Uterus (tissue), 4 donors: ENCODE data around the gene KLF7. TPM values are rescaled to one million over a fixed set of nuclear protein-coding genes. Genes with fewer than 3 reads are reported as not detected.

Experiments
- DNase-seq, 2 donors: peaks; one replicate each; pipeline ENCODE4 v3.0.0-alpha.2; 2019 to 2020
- H3K27ac ChIP-seq, 2 donors: fragments of 200-600 bp; sonication (generic); 1 replicate in 1 of 2; 2 replicates in 1 of 2; pipeline ENCODE4 v1.5.1; 2016 to 2018
- H3K27me3 ChIP-seq, 2 donors: fragments of 200-600 bp; sonication (generic); one replicate each; pipeline ENCODE4 v1.5.1; 2018 to 2019; ENCODE audit warnings: control low read depth in 1 of 2
- H3K36me3 ChIP-seq, 2 donors: fragments of 200-600 bp; sonication (generic); one replicate each; pipeline ENCODE4 v1.5.1; 2019; ENCODE audit warnings: control low read depth in 1 of 2
- H3K4me1 ChIP-seq, 2 donors: fragments of 200-600 bp; sonication (generic); one replicate each; pipeline ENCODE4 v1.5.1; 2018 to 2019; ENCODE audit warnings: control low read depth in 1 of 2
- H3K4me3 ChIP-seq, 2 donors: fragments of 200-600 bp; sonication (generic); 1 replicate in 1 of 2; 2 replicates in 1 of 2; pipeline ENCODE4 v1.5.1; 2018 to 2019; ENCODE audit warnings: mild to moderate bottlenecking in 1 of 2
- H3K9me3 ChIP-seq, 2 donors: fragments of 200-600 bp; sonication (generic); one replicate each; pipeline ENCODE4 v1.5.1; 2019; ENCODE audit warnings: control low read depth in 1 of 2
- POLR2A ChIP-seq, 2 donors: fragments of 450-650 bp; IDR thresholded peaks; one replicate each; pipeline ENCODE4 v1.6.1; 2016; ENCODE audit warnings: antibody characterized with exemption in 2 of 2, mild to moderate bottlenecking in 1 of 2, moderate library complexity in 1 of 2
- intact Hi-C: fragments of 100-400 bp; cut with DNase I; formaldehyde crosslinking; loops from one replicate; pipeline ENCODE4 v1.15.1; 2023; ENCODE audit warnings: low total_unique reads
- total RNA-seq, 4 donors: library from RNA; depleted of rRNA in 3 of 4; stranded (reverse); fragments of >200 nt in 3 of 4; gene quantifications; one replicate each; pipeline versions ENCODE4 v1.1.0 to v1.2.4, GENCODE V29; 2014 to 2023
- TF ChIP-seq, protein P1 (sequence below), 4 experiments: fragments of 200-600 bp in 2 of 4; fragments of 450-650 bp in 2 of 4; sonication (generic) in 2 of 4; IDR thresholded peaks; one replicate each; pipeline ENCODE4 v1.5.1; 2016 to 2019; ENCODE audit warnings: antibody characterized with exemption in 4 of 4, mild to moderate bottlenecking in 2 of 4, moderate library complexity in 1 of 4
- donor health status: DM: yes; HTN: yes; CAD: no.

The KLF7 gene
- total RNA-seq, 4 donors from 2014 or later: 20.9 to 96.0 (median 39.4) TPM

DNA sequence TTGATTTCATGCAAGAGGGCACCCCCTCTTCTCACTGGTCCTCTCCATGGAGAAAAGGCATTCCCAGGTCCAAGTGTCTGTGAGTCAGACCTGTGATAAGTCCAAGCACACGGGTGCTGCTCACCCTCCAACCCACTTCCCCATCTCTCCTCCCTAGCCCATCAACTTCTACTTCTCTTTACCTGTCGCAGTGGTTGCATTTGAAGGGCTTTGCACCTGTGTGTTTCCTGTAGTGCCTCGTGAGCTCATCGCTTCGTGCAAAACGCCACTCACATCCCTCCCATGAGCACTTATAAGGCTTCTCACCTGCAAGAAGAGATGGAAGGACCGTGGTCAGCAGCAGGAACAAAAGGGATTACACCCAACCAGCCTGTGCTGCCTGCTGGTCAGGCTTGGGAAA, 77.5 kb downstream of the KLF7 start:
- DNase-seq: no peak
- no peaks in the 10 kb centered on the region for H3K27me3 ChIP-seq
- intact Hi-C loops: no loop called here
- no peak overlapping the region for H3K4me3 ChIP-seq
- H3K36me3 ChIP-seq: no peaks in the 10 kb centered on the region
- no peaks in the 10 kb centered on the region for H3K9me3 ChIP-seq
- no peak overlapping the region for H3K27ac ChIP-seq
- no peaks in the 10 kb centered on the region for H3K4me1 ChIP-seq
- no peak for TF ChIP-seq POLR2A (IDR thresholded peaks at IDR 0.05)
- TF ChIP-seq, protein P1, sequence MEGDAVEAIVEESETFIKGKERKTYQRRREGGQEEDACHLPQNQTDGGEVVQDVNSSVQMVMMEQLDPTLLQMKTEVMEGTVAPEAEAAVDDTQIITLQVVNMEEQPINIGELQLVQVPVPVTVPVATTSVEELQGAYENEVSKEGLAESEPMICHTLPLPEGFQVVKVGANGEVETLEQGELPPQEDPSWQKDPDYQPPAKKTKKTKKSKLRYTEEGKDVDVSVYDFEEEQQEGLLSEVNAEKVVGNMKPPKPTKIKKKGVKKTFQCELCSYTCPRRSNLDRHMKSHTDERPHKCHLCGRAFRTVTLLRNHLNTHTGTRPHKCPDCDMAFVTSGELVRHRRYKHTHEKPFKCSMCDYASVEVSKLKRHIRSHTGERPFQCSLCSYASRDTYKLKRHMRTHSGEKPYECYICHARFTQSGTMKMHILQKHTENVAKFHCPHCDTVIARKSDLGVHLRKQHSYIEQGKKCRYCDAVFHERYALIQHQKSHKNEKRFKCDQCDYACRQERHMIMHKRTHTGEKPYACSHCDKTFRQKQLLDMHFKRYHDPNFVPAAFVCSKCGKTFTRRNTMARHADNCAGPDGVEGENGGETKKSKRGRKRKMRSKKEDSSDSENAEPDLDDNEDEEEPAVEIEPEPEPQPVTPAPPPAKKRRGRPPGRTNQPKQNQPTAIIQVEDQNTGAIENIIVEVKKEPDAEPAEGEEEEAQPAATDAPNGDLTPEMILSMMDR (IDR thresholded peaks at IDR 0.05): no peak

GRCh38 chr2:207087046-207087902, 78.5 kb downstream of the KLF7 start:
- H3K9me3 ChIP-seq: no peaks in the 10 kb centered on the region
- H3K27me3 ChIP-seq: no peaks in the 10 kb centered on the region
- H3K36me3 ChIP-seq: no peaks in the 10 kb centered on the region
- TF ChIP-seq, protein P1 (IDR thresholded peaks at IDR 0.05): no peak
- TF ChIP-seq POLR2A (IDR thresholded peaks at IDR 0.05): no peak
- no peak overlapping the region for H3K4me3 ChIP-seq
- intact Hi-C loops: no loop called here
- no peaks in the 10 kb centered on the region for H3K4me1 ChIP-seq
- no peak overlapping the region for H3K27ac ChIP-seq
- no peak for DNase-seq

GRCh38 chr2:207086136-207086535, 79.6 kb downstream of the KLF7 start:
- no peak for DNase-seq
- no peak overlapping the region for H3K27ac ChIP-seq
- no peaks in the 10 kb centered on the region for H3K36me3 ChIP-seq
- H3K4me3 ChIP-seq: no peak overlapping the region
- intact Hi-C loops: no loop called here
- no peaks in the 10 kb centered on the region for H3K4me1 ChIP-seq
- no peaks in the 10 kb centered on the region for H3K9me3 ChIP-seq
- TF ChIP-seq POLR2A (IDR thresholded peaks at IDR 0.05): no peak
- TF ChIP-seq, protein P1 (IDR thresholded peaks at IDR 0.05): no peak
- no peaks in the 10 kb centered on the region for H3K27me3 ChIP-seq

DNA sequence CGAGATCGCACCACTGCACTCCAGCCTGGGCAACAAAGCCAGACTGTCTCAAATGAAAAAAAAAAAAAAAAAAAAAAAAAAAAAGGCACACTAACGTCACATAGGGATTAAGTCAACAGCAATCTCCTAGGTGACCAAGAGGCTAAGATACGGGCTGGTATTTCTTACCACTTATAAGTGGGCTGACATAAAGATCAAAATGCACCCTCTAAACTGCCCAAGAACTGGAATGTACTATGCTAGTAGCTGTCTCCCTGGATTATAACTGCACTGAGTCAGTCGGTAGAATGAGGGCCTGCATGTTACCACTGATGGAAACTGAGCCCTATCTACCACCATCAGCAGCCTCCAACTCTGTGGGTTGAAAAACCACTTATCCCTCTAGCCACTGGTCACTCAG, 80.6 kb downstream of the KLF7 start:
- Histone ChIP-seq H3K27me3 (no peaks in the 10 kb centered on the region), H3K4me3 (no peak overlapping the region), H3K27ac (no peak overlapping the region), H3K36me3 (no peaks in the 10 kb centered on the region), H3K4me1 (no peaks in the 10 kb centered on the region), H3K9me3 (no peaks in the 10 kb centered on the region)
- no peak for DNase-seq
- intact Hi-C loops: no loop called here
- TF ChIP-seq POLR2A (IDR thresholded peaks at IDR 0.05): no peak
- TF ChIP-seq, protein P1 (IDR thresholded peaks at IDR 0.05): no peak

DNA sequence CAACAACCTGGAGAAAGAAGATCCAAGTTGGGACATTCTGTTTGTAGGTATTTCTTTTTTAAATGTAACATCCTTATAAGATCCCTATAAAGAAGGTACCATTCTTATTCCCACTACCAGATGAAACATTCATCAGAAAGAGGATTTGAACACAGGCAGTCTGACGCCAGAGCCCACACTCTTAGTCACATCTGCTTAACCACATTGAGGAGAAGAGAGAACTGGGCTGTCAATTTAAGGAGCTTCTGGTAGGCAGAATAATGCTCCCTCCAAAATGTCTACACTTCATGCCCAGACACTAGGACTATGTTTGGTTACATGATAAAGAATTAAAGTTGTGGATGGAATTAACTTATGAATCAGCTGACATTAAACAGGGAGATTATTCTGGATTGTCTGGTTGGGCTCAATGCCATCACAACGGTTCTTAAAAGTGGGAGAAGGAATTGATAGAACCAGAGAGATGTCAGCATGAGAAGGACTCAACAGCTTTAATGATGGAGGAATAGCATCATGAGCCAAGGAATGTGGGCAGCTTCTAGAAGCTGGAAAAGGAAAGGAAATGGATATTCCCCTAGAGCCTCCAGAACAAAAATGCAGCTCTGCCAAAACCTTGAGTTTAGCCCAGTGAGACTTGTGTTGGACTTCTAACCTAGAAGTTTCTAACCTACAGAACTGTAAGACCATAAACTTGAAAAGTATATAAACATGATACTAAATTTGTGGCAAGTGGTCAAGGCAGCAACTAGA, 82.2 kb downstream of the KLF7 start:
- intact Hi-C loops: no loop called here

More for the DNA sequence above, 82.2 kb downstream of the KLF7 start:
- TF ChIP-seq POLR2A (IDR thresholded peaks at IDR 0.05): no peak
- TF ChIP-seq, protein P1 (IDR thresholded peaks at IDR 0.05): no peak
- no peak for DNase-seq
- Histone ChIP-seq H3K4me3 (no peak overlapping the region), H3K36me3 (no peaks in the 10 kb centered on the region), H3K9me3 (no peaks in the 10 kb centered on the region), H3K27ac (peak overlapping the region in 1 of 2 donors; percentile 17), H3K27me3 (no peaks in the 10 kb centered on the region), H3K4me1 (no peaks in the 10 kb centered on the region)
